Germinal center (tissue), 1 donor: Measurements from ENCODE around the gene NBDY.
A peak's percentile ranks its signal among the peaks of the same experiment; 100 is the strongest.
"Not testable (repeated sequence)": the region's sequence is repeated elsewhere in the genome, so short reads cannot be mapped to it uniquely, and the experiment has no call there.

Source experiments
- DNase-seq: peaks from one replicate; pipeline ENCODE4 v3.0.0; 2012; ENCODE audit warnings: mixed read lengths, low spot score

NBDY gene

GRCh38 chrX:56764153-56764974 is 35.3 kb downstream of the NBDY start:
- peak; percentile 61 for DNase-seq

- DNase-seq, result no peak
Observed at GRCh38 chrX:56764975-56765791, 36.1 kb downstream of the NBDY start.

DNA sequence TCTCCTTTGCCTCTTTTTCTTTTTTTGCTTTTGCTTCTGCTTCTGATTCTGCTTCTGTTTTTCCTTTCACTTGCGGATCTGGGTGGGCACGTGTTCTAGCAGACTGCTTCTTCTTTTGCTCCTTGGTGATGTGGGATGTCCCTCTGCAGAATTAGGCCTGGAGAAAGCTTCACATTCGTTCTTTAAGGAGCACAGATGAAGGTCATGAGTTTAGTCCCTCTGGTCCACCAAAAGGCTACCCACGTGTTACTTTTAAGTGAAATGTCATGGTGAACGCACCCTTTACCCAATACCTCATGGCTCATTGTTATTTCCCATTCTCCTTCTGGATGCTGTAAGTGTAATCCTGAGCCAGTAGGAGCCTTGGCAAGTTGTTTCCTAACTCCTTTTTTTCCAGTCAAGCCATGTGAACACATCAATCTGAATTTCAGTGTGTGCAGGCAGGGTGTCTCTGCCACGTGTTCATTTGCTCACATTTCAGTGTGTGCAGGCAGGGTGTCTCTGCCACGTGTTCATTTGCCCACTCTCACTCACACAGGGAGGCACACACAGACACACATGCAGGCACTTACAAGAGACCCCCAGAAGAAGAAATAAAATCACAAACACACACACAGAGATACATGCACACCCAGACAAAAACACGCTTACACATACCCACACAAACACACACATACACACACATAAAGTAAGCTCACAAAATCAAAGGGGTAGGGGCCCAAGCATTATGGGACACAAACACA is 36.9 kb downstream of the NBDY start:
- no peak for DNase-seq

DNA sequence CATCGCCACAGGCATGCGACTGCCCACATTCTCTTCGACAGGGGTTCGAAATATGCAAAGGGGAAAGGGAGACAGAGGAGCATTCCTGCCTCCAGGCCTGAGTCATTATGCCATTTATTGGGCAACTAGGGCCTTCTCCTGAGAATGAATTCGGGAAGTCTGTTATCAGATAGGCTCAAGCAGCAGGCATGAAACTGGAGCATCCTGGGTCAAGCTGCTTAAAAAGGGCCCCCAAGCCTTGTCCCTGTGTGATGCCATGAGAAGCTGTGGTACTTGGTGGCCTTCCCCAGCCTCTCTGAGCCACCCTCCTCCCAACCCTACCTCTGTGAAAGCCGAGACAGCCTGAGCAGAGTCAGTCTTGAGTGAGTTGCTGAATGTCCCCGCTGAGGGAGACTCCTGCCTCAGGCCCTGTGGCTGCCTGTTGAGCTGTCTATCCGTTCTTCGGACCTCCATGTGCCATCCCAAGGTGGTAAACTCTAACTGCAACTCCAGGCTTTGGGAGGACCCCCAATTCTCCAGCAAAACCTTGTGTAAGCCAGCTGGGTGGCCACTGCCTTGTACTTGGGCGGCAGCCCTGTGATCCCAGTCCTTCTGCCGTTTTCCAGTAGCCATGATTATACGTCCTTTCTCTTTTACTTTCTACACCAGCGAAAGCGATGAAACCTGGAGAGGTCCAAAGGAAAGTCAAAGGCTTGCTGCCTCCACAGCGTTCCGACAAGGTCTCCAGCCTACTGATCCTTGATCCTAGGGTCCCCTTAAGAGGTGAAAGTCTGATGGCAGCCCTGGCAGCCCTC is 37.7 kb downstream of the NBDY start:
- DNase-seq, result no peak

- DNase-seq, result not testable (repeated sequence)
Observed at GRCh38 chrX:56767348-56768119, 38.5 kb downstream of the NBDY start.

- not testable (repeated sequence) for DNase-seq
Observed at GRCh38 chrX:56768120-56768660, 39.1 kb downstream of the NBDY start.

GRCh38 chrX:56772675-56773521 is 43.9 kb downstream of the NBDY start:
- not testable (repeated sequence) for DNase-seq

DNA sequence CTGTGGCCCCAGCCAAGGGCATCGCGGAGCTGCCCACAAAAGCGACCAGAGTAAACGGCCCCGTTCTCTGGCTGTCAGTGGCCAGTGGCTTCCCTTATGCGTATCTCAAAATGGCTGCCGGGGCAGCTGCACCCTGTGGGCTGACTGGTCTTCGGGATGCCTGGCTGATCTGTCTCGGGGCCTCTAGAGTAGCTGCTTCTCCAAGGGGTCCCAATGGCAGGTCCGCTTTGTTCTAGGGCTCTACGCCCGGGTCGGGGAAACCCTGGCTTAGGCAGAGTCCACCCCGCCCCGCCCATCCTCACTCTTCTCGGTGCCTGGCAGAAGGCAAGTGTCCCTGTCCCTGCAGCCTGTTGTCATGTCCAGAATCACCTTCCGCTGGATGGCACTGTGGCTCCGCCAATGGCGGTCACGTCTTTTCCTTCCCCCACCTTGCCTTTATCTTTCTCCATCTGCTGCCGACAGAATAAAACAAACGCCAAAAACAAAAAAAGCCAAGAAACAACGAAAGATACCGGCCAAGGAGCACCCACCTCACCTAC is 44.5 kb downstream of the NBDY start:
- not testable (repeated sequence) for DNase-seq

GRCh38 chrX:56778099-56778923 is 49.3 kb downstream of the NBDY start:
- not testable (repeated sequence) for DNase-seq

DNA sequence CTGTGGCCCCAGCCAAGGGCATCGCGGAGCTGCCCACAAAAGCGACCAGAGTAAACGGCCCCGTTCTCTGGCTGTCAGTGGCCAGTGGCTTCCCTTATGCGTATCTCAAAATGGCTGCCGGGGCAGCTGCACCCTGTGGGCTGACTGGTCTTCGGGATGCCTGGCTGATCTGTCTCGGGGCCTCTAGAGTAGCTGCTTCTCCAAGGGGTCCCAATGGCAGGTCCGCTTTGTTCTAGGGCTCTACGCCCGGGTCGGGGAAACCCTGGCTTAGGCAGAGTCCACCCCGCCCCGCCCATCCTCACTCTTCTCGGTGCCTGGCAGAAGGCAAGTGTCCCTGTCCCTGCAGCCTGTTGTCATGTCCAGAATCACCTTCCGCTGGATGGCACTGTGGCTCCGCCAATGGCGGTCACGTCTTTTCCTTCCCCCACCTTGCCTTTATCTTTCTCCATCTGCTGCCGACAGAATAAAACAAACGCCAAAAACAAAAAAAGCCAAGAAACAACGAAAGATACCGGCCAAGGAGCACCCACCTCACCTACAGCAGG is 50.0 kb downstream of the NBDY start:
- DNase-seq, result not testable (repeated sequence)

DNA sequence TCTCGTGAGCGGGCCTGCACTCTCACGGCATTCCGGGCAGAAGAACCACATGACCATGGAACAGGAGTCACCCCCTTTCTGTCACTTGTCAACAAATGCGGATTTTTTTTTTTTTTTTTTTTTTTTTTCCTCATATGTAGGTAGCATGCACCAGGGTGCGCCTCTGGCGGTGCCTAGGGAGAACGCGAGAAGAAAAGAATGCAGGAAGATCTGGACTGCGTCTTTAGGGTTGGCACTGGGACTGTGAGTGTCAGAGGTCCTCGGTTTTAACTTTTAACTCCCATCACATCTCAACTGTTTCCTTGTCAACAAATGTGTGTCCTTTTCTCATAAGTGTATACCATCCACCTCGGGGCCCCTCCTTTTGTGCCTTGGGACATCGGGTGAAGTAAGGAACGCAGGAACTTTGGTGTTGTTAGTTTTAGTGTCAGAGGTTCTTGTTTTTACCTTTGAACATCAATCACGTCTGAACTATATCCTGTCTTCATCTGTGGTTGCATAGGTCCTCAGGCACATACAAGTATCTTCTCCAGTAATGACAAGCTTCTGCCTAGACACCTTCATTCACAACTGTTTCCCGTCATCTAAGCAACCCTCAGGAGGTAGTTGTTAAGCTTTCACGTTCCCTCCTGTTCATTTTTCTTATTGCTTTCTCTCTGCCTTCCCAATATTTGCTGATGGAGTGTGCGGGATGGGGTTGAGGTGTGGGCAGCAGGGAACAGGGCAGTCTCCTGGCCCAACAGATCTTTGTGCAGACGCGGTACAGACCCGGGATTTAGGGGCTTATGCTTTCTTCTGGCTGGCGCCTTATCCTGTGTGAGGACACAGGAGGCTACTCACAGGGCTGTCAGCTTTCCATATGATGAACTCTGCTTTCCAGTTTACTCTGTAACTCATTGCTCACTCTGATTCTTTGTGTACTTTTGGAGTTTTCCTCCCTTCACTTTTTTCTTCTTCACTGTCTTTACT is 51.9 kb downstream of the NBDY start:
- DNase-seq, result not testable (repeated sequence)

- DNase-seq, result no peak
Observed at GRCh38 chrX:56782352-56782751, 53.3 kb downstream of the NBDY start.

DNA sequence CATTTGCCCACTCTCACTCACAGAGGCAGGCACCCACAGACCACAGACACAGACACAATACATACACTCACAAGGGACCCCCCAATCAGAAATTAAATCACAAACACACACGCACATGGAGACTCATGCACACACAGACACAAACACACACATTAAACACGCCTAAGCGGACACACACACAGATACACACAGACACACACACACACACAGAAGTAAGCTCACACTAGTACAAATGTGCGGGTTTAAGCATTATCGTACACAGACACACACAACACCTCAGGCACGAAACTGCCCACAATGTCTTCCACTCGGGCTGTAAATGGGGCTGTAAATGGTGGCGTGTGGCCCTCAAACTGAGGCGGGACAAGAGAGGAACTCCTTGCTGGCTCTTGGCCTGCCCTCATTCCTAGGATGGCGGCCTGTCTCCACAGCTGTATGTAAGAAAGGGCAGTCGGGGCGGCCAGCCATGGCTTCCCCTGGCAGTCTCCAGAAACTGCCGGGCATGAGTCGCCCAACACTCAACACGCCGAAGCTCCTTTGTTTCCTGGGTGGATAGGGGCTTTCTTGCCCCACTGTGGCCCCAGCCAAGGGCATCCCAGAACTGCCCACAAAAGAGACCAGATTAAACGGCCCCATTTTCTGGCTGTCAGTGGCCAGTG is 53.9 kb downstream of the NBDY start:
- DNase-seq, result no peak

DNA sequence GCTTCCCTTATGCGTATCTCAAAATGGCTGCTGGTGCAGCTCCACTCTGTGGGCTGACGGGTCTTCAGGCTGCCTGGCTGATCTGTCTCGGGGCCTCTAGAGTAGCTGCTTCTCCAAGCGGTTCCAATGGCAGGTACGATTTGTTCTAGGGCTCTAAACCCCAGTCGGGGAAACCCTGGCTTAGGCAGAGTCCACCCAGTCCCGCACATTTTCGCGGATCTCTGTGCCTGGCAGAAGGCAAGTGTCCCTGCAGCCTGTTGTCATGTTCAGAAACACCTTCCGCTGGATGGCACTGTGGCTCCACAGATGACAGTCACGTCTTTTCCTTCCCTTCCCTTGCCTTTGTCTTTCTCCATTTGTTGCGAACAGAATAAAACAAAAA is 54.4 kb downstream of the NBDY start:
- DNase-seq, result no peak

DNA sequence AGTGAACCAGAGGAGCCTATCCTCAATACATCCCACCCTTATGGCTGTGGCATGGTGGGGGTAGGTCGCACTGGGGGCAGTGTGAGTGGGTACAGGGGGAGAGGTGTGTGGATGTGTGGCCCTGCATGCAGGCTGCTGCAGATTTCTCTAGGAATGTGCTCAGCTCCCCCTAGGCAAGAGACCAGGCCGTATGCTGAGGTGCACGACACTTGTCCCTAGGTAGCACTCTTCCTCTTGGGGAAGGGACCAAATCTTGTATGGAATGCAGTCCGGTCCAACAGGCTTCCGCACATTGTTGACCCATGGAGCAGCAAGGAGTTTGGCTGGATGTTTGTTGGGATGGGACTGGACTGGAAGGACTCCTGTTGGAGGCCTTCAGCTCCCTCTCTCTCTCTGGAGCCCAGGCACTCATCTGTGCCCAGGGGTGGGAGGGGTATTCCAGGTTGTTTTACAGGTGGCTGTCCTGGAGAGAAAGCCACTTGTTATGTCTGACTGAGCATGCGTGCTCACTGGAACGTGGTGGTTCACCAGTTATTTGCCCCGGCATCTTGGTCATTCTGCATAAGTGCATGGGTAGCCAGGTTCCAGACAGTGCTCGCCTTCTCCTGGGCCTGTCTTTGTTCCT is 55.1 kb downstream of the NBDY start:
- DNase-seq, result no peak

- DNase-seq, result no peak
Observed at GRCh38 chrX:56784666-56785065, 55.6 kb downstream of the NBDY start.
